Lower leg skin (tissue), 4 donors: ENCODE data around the gene MAMDC2. TPM values are rescaled to one million over a fixed set of nuclear protein-coding genes. Genes with fewer than 3 reads are reported as not detected.
"Not testable (repeated sequence)": the region's sequence is repeated elsewhere in the genome, so short reads cannot be mapped to it uniquely, and the experiment has no call there.

ENCODE experiments used
- DNase-seq, 2 donors: peaks; one replicate each; pipeline ENCODE4 v3.0.0-alpha.2; 2019; ENCODE audit warnings: low spot score in 2 of 2
- H3K4me3 ChIP-seq: fragments of 200-600 bp; sonication (generic); 2 replicates; pipeline ENCODE4 v1.5.1; 2017; ENCODE audit warnings: mild to moderate bottlenecking, low read depth; ENCODE audit not compliant: poor library complexity, severe bottlenecking
- CTCF ChIP-seq, 3 donors: fragments of 450-650 bp; IDR thresholded peaks; one replicate each; pipeline ENCODE4 v1.5.1; 2016; ENCODE audit warnings: antibody characterized with exemption in 3 of 3, mild to moderate bottlenecking in 3 of 3, moderate library complexity in 2 of 3
- POLR2A ChIP-seq, 2 donors: fragments of 450-650 bp; IDR thresholded peaks; one replicate each; pipeline ENCODE4 v1.6.1; 2016 to 2017; ENCODE audit warnings: antibody characterized with exemption in 2 of 2, mild to moderate bottlenecking in 1 of 2, moderate library complexity in 1 of 2
- WGBS, 2 donors: methylation state at CpG; one replicate each; pipeline ENCODE4 v1.1.5; 2018; 5-methylcytosine and 5-hydroxymethylcytosine counted together
- intact Hi-C: fragments of 100-400 bp; cut with DNase I; formaldehyde crosslinking; loops from one replicate; pipeline ENCODE4 v1.15.0; 2023; ENCODE audit warnings: low total_unique reads
- total RNA-seq, 4 donors: library from RNA; depleted of rRNA; stranded (reverse); fragments of >200 nt; gene quantifications; one replicate each; pipeline ENCODE4 v1.1.0, GENCODE V29; 2016

MAMDC2 gene
- total RNA-seq, 4 donors from 2014 or later = 5.7 to 14.1 (median 9.9) TPM

- no peak for DNase-seq
- no peak overlapping the region for H3K4me3 ChIP-seq
- intact Hi-C loops = no loop called here
- WGBS, 2 donors = 92 to 94% methylated on average over 3 of the region's 3 CpGs
- no peak for TF ChIP-seq POLR2A (IDR thresholded peaks at IDR 0.05)
- TF ChIP-seq CTCF (IDR thresholded peaks at IDR 0.05) = no peak
Measured at GRCh38 chr9:70195456-70195855, 151.8 kb downstream of the MAMDC2 start.

GRCh38 chr9:70197216-70198044 lies 153.8 kb downstream of the MAMDC2 start:
- 49 to 56% methylated on average over 9 of the region's 9 CpGs for WGBS, 2 donors
- intact Hi-C loops = no loop called here

GRCh38 chr9:70204743-70205142 lies 161.1 kb downstream of the MAMDC2 start:
- 56 to 57% methylated on average over 16 of the region's 16 CpGs for WGBS, 2 donors
- not testable (repeated sequence) for H3K4me3 ChIP-seq, DNase-seq

More at GRCh38 chr9:70197216-70198044, 153.8 kb downstream of the MAMDC2 start:
- no peak overlapping the region for H3K4me3 ChIP-seq
- TF ChIP-seq CTCF (IDR thresholded peaks at IDR 0.05) (no peak), POLR2A (IDR thresholded peaks at IDR 0.05) (no peak)
- no peak for DNase-seq

GRCh38 chr9:70205366-70206020 lies 161.8 kb downstream of the MAMDC2 start:
- no peak overlapping the region for H3K4me3 ChIP-seq
- 47 to 49% methylated on average over 3 of the region's 3 CpGs for WGBS, 2 donors
- intact Hi-C loops = no loop called here
- TF ChIP-seq POLR2A (IDR thresholded peaks at IDR 0.05) (no peak), CTCF (IDR thresholded peaks at IDR 0.05) (no peak)
- DNase-seq = no peak

More at GRCh38 chr9:70204743-70205142, 161.1 kb downstream of the MAMDC2 start:
- intact Hi-C loops = not testable (repeated sequence)

GRCh38 chr9:70217029-70217428 lies 173.4 kb downstream of the MAMDC2 start:
- no peak overlapping the region for H3K4me3 ChIP-seq
- WGBS, 2 donors = 62 to 65% methylated on average over 16 of the region's 16 CpGs
- no peak for DNase-seq
- intact Hi-C loops = no loop called here
- TF ChIP-seq POLR2A (IDR thresholded peaks at IDR 0.05) (no peak), CTCF (IDR thresholded peaks at IDR 0.05) (no peak)

- H3K4me3 ChIP-seq = no peak overlapping the region
- no peak for TF ChIP-seq POLR2A (IDR thresholded peaks at IDR 0.05)
- no peak for TF ChIP-seq CTCF (IDR thresholded peaks at IDR 0.05)
- WGBS, 2 donors = 57 to 62% methylated on average over 1 of the region's 1 CpG
- intact Hi-C loops = no loop called here
- no peak for DNase-seq
Measured at GRCh38 chr9:70218767-70219166, 175.1 kb downstream of the MAMDC2 start.
